Astrocyte (in vitro differentiated cells and primary cell): Measurements from ENCODE around the gene RAD51B. TPM values are rescaled to one million over a fixed set of nuclear protein-coding genes. Genes with fewer than 3 reads are reported as not detected.

Experiments
- DNase-seq: peaks from one replicate; pipeline ENCODE4 v3.0.0-alpha.2; 2010; ENCODE audit warnings: low read depth
- FAIRE-seq: peaks from 2 replicates; lab custom pipeline; 2011; peaks lifted over from hg19 to GRCh38; lab: Jason Lieb, UNC
- H2AFZ ChIP-seq: 2 replicates; pipeline ENCODE4 v1.6.0; 2012; ENCODE audit warnings: low read depth, low read length, inconsistent platforms
- H3K27ac ChIP-seq: 2 replicates; pipeline ENCODE4 v1.5.1; 2011; ENCODE audit warnings: low read depth, low read length, inconsistent platforms
- H3K27me3 ChIP-seq: 2 replicates; pipeline ENCODE4 v1.6.0; 2011; ENCODE audit warnings: low read length, inconsistent platforms; ENCODE audit not compliant: insufficient read depth
- H3K36me3 ChIP-seq: 2 replicates; pipeline ENCODE4 v1.5.1; 2011; ENCODE audit warnings: low read length, inconsistent platforms; ENCODE audit not compliant: insufficient read depth
- H3K4me1 ChIP-seq: 2 replicates; pipeline ENCODE4 v1.5.1; 2011; ENCODE audit warnings: low read length, inconsistent platforms; ENCODE audit not compliant: insufficient read depth
- H3K4me2 ChIP-seq: 2 replicates; pipeline ENCODE4 v1.6.0; 2012; ENCODE audit warnings: low read length, inconsistent platforms
- H3K4me3 ChIP-seq: 2 replicates; pipeline ENCODE4 v1.5.1; 2011; ENCODE audit warnings: low read depth, mild to moderate bottlenecking, low read length, inconsistent platforms; ENCODE audit not compliant: insufficient read depth
- H3K79me2 ChIP-seq: 2 replicates; pipeline ENCODE4 v1.6.0; 2012; ENCODE audit warnings: mild to moderate bottlenecking, low read length, inconsistent platforms; ENCODE audit not compliant: insufficient read depth
- H3K9ac ChIP-seq: 2 replicates; pipeline ENCODE4 v1.6.0; 2012; ENCODE audit warnings: mild to moderate bottlenecking, low read length, inconsistent platforms
- H3K9me3 ChIP-seq: 2 replicates; pipeline ENCODE4 v1.5.1; 2012; ENCODE audit warnings: low read depth, mild to moderate bottlenecking, low read length, inconsistent platforms; ENCODE audit not compliant: insufficient read depth
- H4K20me1 ChIP-seq: 2 replicates; pipeline ENCODE4 v1.6.0; 2012; ENCODE audit warnings: low read length, inconsistent platforms; ENCODE audit not compliant: insufficient read depth
- H3K27ac Mint-ChIP-seq: one replicate; pipeline ENCODE4 v1.8.0; 2021; ENCODE audit warnings: mild to moderate bottlenecking, mixed read lengths; ENCODE audit not compliant: unreplicated experiment
- H3K27me3 Mint-ChIP-seq: one replicate; pipeline ENCODE4 v1.8.0; 2021; ENCODE audit warnings: low read depth, mixed read lengths; ENCODE audit not compliant: unreplicated experiment
- H3K36me3 Mint-ChIP-seq: one replicate; pipeline ENCODE4 v1.8.0; 2021; ENCODE audit warnings: low read depth, mixed read lengths; ENCODE audit not compliant: unreplicated experiment
- H3K4me1 Mint-ChIP-seq: one replicate; pipeline ENCODE4 v1.8.0; 2021; ENCODE audit warnings: low read depth, mixed read lengths; ENCODE audit not compliant: unreplicated experiment
- H3K4me3 Mint-ChIP-seq: one replicate; pipeline ENCODE4 v1.8.0; 2021; ENCODE audit warnings: mild to moderate bottlenecking, moderate library complexity, mixed read lengths; ENCODE audit not compliant: unreplicated experiment
- H3K9me3 Mint-ChIP-seq: one replicate; pipeline ENCODE4 v1.8.0; 2021; ENCODE audit warnings: mild to moderate bottlenecking, mixed read lengths; ENCODE audit not compliant: unreplicated experiment
- CTCF ChIP-seq: IDR thresholded peaks from 2 replicates; pipeline ENCODE4 v1.5.1; 2011; ENCODE audit warnings: low read depth, mild to moderate bottlenecking, inconsistent platforms, low read length, moderate library complexity; ENCODE audit not compliant: insufficient read depth
- EZH2 ChIP-seq: IDR thresholded peaks from 2 replicates; pipeline ENCODE4 v1.6.1; 2012; ENCODE audit warnings: mild to moderate bottlenecking, low read length, inconsistent platforms; ENCODE audit not compliant: insufficient read depth
- total RNA-seq: library from RNA; stranded (reverse); gene quantifications from 2 replicates; pipeline ENCODE4 v1.2.1, GENCODE V29; 2021

The RAD51B gene
- total RNA-seq, 1 donor from 2014 or later = 10.8 TPM

DNA sequence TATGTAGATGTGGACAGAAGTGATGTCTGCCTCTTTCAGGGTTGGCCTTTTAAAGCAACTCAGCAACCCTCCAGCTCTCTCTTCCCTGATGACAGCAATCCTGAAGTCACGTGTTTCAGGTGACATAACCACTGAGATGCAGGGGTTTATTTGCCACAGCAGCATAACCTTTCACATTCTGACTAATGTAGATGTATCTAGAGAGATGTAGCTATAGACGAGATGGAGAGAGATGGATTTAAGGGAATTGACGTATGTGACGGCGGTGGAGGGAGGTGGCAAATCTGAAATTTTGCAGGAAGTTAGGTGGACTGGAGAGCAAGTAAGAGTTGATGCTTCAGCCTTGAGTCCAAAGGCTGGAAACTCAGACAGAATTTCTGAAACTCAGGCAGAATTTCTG is 847.3 kb downstream of the RAD51B start:
- no peak overlapping the region for H2AFZ ChIP-seq
- peaks cover 2% of the 10 kb centered on the region for H3K27me3 Mint-ChIP-seq
- H3K27ac Mint-ChIP-seq = no peak overlapping the region
- H3K9me3 ChIP-seq = no peaks in the 10 kb centered on the region
- no peak overlapping the region for H3K4me2 ChIP-seq
- H4K20me1 ChIP-seq = no peaks in the 10 kb centered on the region
- H3K9me3 Mint-ChIP-seq = no peaks in the 10 kb centered on the region
- DNase-seq = no peak
- no peak overlapping the region for H3K9ac ChIP-seq
- TF ChIP-seq EZH2 = no peak
- no peak for TF ChIP-seq CTCF
- no peaks in the 10 kb centered on the region for H3K36me3 ChIP-seq
- H3K4me1 ChIP-seq = peaks cover 41% of the 10 kb centered on the region
- H3K79me2 ChIP-seq = no peaks in the 10 kb centered on the region
- no peak overlapping the region for H3K4me3 Mint-ChIP-seq
- peaks cover 24% of the 10 kb centered on the region for H3K4me1 Mint-ChIP-seq
- FAIRE-seq = no peak
- peaks cover under 1% of the 10 kb centered on the region for H3K36me3 Mint-ChIP-seq
- no peaks in the 10 kb centered on the region for H3K27me3 ChIP-seq
- no peak overlapping the region for H3K27ac ChIP-seq
- H3K4me3 ChIP-seq = no peak overlapping the region

DNA sequence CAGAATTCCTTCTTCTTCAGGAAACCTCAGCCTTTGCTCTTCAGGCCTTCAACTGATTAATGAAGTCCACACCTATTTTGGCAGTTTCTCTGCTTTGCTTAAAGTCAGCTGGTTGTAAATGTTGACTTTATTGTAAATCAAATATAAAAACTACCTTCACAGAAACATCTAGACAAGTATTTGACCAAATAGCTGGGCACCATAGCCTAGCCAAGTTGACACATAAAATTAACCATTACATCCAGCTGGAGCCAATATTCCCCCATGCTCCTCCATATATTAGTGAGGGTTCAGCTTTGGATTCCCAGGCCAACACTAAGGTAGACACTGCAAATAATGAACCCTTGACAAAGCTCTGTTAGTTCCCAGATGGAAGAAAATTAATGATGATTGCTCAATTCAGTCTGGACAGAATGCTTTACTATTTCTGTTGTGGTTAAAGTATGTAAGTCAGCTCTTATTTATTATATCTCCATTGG is 847.8 kb downstream of the RAD51B start:
- H4K20me1 ChIP-seq = no peaks in the 10 kb centered on the region
- no peak overlapping the region for H3K9ac ChIP-seq
- H3K4me1 ChIP-seq = peaks cover 41% of the 10 kb centered on the region
- H2AFZ ChIP-seq = no peak overlapping the region
- DNase-seq (peak; percentile 94), FAIRE-seq (no peak)
- no peak overlapping the region for H3K4me2 ChIP-seq
- no peak overlapping the region for H3K27ac ChIP-seq
- no peaks in the 10 kb centered on the region for H3K36me3 ChIP-seq
- Mint-ChIP-seq H3K36me3 (no peaks in the 10 kb centered on the region), H3K27me3 (peaks cover 2% of the 10 kb centered on the region), H3K9me3 (no peaks in the 10 kb centered on the region), H3K27ac (peak overlapping the region; percentile 48), H3K4me3 (no peak overlapping the region), H3K4me1 (peaks cover 23% of the 10 kb centered on the region)
- no peaks in the 10 kb centered on the region for H3K27me3 ChIP-seq
- TF ChIP-seq EZH2 (no peak), CTCF (no peak)
- H3K79me2 ChIP-seq = no peaks in the 10 kb centered on the region
- no peak overlapping the region for H3K4me3 ChIP-seq
- no peaks in the 10 kb centered on the region for H3K9me3 ChIP-seq

DNA sequence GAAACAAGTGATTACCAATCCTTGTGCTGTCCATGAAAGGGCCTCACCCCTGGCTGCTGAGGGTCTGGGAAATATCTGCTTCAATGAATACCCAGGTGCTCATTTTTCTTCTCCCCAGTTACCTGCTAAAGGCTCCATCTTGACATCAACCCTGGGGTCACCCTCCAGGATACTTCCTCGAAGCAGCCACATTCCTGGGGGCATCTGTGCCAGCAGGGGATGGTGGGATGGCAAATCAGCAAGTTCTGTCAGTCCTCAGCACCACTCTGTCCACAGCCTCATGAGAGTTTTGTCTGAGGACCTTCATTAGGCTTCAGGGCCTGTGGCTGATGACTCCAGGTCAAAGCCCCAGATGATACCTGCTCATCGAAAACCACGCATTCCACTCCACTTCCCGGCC is 848.4 kb downstream of the RAD51B start:
- H3K27ac Mint-ChIP-seq = no peak overlapping the region

More for the DNA sequence above, 848.4 kb downstream of the RAD51B start:
- H3K4me1 Mint-ChIP-seq = peaks cover 21% of the 10 kb centered on the region
- DNase-seq (no peak), FAIRE-seq (no peak)
- H3K27me3 ChIP-seq = no peaks in the 10 kb centered on the region
- no peak overlapping the region for H3K4me2 ChIP-seq
- no peaks in the 10 kb centered on the region for H4K20me1 ChIP-seq
- H3K36me3 ChIP-seq = no peaks in the 10 kb centered on the region
- peaks cover 2% of the 10 kb centered on the region for H3K27me3 Mint-ChIP-seq
- H3K9me3 Mint-ChIP-seq = no peaks in the 10 kb centered on the region
- H3K9ac ChIP-seq = no peak overlapping the region
- H3K36me3 Mint-ChIP-seq = no peaks in the 10 kb centered on the region
- H3K4me1 ChIP-seq = peaks cover 41% of the 10 kb centered on the region
- H3K27ac ChIP-seq = no peak overlapping the region
- no peak overlapping the region for H3K4me3 ChIP-seq
- no peaks in the 10 kb centered on the region for H3K79me2 ChIP-seq
- no peak overlapping the region for H3K4me3 Mint-ChIP-seq
- no peak for TF ChIP-seq CTCF
- no peak for TF ChIP-seq EZH2
- H3K9me3 ChIP-seq = no peaks in the 10 kb centered on the region
- H2AFZ ChIP-seq = no peak overlapping the region
